ENCODE results near the gene PIP4K2A.
A peak's percentile ranks its signal among the peaks of the same experiment; 100 is the strongest.
"Not testable (repeated sequence)": the region's sequence is repeated elsewhere in the genome, so short reads cannot be mapped to it uniquely, and the experiment has no call there.

Gene PIP4K2A

GRCh38 chr10:22504766-22505165, 209.6 kb downstream of the PIP4K2A start:
- no peak for DNase-seq

DNA sequence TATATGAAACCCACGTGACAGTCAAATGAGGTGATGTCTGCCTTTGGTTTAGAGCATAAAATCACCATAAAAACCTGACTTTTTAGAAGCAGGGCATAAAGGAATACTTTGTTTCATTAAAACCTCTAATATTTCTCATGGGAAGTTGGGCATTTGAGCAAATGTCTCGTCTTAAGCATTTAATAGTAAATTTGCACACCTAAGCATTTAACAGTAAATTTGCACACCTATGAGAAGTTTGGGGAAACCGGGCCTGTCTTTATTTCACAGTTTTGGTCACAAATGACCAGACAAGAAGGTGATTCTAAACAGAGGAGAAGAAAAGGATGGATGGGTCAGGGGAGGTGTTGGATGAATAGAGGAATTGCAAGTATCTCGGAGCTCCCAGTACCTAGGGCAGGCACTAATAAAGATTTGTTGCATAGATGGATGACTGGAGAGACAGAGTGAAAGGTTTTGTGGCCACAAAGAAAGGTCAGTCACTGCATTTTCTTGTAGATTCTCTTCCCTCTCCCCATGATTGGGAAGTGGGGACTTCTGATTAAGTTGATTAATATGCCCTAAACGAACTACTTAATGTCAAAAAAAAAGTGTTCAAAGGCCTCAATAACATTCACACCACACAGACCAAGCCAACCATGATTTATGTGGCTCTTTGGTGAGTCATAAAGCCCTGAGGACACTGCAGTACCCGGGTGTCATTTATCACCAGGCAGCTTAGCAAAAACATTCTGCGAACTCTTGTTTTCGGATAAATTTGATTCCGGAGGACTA, 210.9 kb downstream of the PIP4K2A start:
- DNase-seq, result no peak

GRCh38 chr10:22501863-22502262, 212.5 kb downstream of the PIP4K2A start:
- DNase-seq, result no peak

- no peak for DNase-seq
Measured at GRCh38 chr10:22501413-22501812, 213.0 kb downstream of the PIP4K2A start.

DNA sequence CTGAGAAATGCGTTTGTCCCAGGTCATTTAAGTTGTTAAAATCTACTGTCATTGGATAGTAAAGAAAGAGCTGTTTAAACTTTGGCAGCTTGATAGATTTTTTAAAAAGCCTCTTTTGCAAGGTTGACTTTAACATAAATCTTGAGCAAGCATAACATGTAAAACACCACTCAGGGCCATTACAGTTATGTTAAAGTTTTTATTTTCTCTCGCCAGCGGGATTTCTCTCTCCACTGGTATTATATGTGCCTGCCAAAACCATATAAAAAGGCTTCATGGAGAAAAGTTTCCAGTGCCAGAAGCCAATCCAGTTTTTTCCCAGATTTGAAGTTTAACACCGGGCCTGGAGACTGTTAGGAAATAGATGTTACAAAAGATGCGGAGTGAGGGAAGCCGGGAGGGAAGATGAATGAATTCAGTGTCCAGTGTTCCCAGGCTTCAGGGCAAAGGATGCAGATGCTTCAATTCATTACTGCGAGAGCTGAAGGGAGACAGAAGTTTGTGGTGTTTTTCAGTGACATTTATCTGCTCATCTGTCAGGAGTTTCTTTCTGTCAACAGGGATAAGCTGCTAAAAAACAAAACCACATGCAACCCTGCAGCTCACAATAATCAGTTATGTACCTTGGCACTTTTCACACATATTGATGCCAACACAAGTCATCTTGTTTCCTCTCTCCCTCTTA, 213.6 kb downstream of the PIP4K2A start:
- DNase-seq, result no peak

DNA sequence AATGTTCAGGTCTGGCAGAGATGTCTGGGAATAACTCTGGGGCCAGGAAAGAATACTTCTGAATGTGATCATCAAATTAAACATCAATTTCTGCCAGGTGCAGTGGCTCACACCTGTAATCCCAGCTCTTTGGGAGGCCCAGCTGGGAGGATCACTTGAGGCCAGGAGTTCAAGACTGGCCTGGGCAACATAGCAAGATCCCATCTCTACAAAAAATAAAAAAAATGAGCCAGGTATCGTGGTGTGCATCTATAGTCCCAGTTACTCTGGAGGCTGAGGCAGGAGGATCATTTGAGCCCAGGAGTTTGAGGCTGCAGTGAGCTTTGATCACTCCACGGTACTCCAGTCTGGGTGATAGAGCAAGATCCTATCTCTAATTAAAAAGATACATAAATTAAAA, 214.4 kb downstream of the PIP4K2A start:
- DNase-seq, result not testable (repeated sequence)

DNA sequence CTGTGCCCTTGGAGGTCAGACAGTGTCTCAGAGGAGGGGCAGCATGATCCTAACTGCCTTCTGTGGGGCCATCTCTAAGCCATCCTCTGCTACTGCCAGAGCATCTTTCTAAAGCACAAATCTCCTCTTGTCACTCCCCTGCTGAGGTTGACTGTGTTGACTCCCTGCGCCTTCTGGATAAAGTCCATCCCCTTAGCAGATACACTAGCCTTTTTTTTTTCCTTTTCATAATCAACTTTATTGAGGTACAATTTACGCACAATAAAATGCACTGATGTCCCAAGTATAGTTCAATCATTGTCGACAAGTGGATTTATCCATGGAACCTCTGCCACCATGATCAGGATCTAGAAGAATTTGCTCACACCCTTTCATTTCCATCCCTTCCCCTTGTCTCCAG, 219.0 kb downstream of the PIP4K2A start:
- no peak for DNase-seq

DNA sequence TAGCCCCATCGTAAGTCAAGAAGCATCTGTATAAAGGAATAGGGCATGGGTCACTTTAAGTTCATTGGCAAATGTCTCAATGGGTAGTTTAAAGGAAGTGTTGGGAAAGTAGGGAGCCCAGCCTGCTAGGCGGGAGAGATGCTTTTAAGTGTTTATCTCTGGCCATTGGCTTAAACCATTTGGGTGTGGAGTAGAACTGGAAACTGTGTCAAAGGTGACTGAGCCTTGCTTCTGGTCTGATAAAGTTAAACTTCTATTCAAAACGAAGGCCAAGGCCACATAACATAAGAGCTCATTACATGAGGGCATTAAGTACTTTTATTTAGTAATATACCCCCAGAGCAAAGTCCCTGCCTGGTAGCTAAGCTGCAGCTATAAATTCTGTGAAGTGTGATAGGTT, 220.4 kb downstream of the PIP4K2A start:
- DNase-seq, result no peak

DNA sequence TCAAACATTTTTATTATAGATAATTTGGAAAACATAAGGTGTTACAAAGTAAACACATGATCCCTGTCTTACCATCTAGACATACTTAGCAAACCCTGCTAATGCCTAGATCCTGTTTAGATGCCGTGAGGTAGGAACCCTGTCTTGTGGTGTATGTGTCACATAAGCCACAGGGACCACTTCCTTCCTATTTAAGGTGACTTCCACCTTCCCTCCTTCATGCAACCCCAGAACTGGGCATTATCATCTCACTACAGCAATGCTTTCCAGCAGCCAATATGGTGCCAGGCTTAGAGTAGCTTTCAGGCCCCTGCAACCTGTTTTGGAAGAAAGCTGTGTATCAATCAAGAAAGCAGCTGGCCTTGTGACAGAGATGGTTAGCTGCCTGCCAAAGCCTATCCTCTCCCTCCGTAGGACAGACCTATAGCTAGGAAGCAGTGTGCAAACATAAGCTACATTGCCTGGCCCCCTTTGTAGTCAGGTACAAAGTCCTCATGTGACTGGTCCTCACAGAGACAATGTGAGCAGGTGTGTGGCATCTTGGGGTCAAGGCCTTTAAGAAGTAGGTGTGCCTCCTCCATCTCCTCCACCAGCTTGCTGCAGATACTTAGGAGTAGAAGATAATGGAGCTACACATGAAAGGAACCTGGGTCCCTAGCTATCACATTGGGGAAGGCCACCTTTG, 222.3 kb downstream of the PIP4K2A start:
- DNase-seq, result no peak

DNA sequence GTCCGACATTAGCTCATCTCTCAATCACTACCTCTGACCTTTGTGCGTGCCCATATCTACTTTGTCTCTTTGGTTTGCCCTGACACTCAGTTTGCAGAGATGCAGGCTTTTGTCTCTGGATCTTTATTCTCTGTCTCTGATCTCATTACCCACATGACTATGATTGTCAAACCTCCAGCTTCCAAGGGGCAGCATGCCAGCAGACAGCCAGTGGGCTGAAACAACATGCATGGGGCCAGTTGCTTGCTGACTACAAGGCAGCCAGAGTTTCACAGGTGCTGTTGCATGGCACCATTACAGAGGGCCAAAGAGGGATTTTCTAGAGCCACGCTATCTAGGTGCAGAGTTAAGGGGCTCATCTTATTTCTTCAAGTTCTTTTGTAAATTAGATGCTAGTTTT, 222.9 kb downstream of the PIP4K2A start:
- DNase-seq, result peak in 1 of 2 donors; percentile 8

DNA sequence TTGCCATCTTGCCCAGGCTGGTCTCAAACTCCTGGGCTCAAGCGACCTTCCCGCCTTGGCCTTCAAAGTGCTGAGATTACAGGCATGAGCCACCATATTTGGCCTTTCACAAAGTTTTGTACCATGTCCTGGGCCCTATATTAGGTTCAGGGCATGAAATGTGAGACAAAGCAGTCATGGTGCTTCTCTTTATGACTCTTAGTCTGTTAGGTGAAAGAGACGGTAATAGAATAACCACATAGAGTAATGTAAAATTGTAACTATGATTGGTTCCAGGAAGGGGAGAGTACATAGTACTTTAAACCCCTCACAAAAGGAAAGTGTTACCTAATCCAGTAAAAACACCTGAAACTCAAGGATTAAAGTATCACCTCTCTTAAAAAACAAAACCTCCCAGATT, 224.4 kb downstream of the PIP4K2A start:
- no peak for DNase-seq

- peak; percentile 79 to 80 for DNase-seq
Measured at GRCh38 chr10:22489467-22489866, 224.9 kb downstream of the PIP4K2A start.

DNA sequence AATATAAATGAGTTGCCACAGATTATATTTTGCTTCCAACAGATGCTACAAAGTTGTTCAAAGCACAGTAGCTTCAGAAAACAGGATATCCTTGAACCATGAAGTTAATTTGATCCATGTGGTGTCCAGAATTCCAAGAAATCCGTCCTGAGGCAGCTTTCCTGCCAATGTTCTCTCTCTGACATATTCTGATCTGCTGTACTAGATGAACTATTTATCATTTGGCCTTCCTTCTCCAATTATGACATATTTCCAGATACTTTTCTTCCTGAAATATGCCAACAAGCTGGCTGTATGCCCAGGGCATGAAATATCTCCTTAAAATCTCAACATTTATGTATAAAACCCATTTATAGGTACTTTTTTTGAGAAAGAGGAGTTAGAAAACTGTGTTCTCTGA, 227.9 kb downstream of the PIP4K2A start:
- no peak for DNase-seq
